ENCODE results near the gene CHST1. TPM values are rescaled to one million over a fixed set of nuclear protein-coding genes. Genes with fewer than 3 reads are reported as not detected.

CHST1 gene
- total and polyA plus RNA-seq, 10 of the 15 experiments (the other 5 are each of a cell fraction or from before 2014, with no cell fraction given): not detected

DNA sequence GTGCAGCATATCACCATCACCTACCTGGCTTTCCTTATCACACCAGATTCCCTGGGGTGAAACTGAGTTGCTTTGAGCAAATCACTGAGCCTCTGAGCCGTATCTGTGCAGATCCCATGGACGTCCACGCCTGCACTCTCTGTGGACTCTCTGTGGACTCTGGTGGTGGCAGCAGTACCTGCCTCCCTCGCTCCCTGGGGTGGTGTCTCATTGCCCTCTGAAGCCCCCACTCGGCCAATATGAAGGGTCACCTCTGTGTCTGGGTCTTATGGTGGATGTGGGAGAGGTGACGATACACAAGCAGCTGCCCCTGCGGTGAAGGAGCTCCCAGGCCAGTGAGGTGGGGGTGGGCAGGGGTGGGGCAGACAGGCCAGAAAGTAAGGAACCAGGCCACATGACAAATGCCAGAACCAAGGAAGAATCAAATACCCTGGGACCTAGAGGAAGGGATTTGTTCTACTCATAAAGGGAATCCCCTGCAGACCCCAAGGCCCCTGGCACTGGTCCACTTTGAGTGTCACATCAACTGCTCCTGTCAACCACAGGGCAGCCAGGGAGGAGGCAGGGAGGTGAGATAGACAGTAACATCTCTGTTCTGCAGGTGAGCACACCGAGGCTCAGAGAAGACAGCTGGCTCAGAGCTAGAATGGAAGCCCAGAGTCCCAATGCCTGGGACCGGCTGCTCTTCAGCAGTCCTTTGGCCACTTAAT is 9.2 kb upstream of the CHST1 start:
- H2AFZ ChIP-seq (ENCODE audit: control insufficient read depth, low read depth, low read length): no peak overlapping the region
- in situ Hi-C loops (cut with MboI): no loop called here
- BruUV-seq (replicated peaks): no TSS peak
- no peaks in the 10 kb centered on the region for H3K9me3 ChIP-seq (replicated peaks; ENCODE audit: control insufficient read depth, insufficient read depth, low read length)
- H3K79me2 ChIP-seq (ENCODE audit: control insufficient read depth, insufficient read depth, low read length): no peaks in the 10 kb centered on the region
- no peak overlapping the region for H3K4me3 ChIP-seq
- no peaks in the 10 kb centered on the region for H4K20me1 ChIP-seq (ENCODE audit: control insufficient read depth, insufficient read depth)
- ChIA-PET POLR2A (no interaction called here), SMC1A (ENCODE audit: uncharacterized antibody, unreplicated experiment) (no interaction called here), RAD21 (ENCODE audit: unreplicated experiment) (no interaction called here), CTCF (no interaction called here)
- DNase-seq (ENCODE audit: low read depth, low spot score): no peak
- H3K4me1 ChIP-seq (ENCODE audit: control insufficient read depth, insufficient read depth, low read length): peaks cover 8% of the 10 kb centered on the region
- intact Hi-C loops (cut with micrococcal nuclease; ENCODE audit: unreplicated experiment): no loop called here
- TF ChIP-seq BHLHE40 (IDR thresholded peaks at IDR 0.05; ENCODE audit: borderline replicate concordance in 1 of 2, low read depth in 2 of 2, low read length in 1 of 2): no peak
- no peak for TF ChIP-seq CBX5 (IDR thresholded peaks at IDR 0.05; ENCODE audit: low read depth)
- no peak for TF ChIP-seq SIX5 (IDR thresholded peaks at IDR 0.05; ENCODE audit: low read depth, low read length, severe bottlenecking)
- TF ChIP-seq CBX3 (IDR thresholded peaks at IDR 0.05; ENCODE audit: borderline replicate concordance, low read depth): no peak
- TF ChIP-seq HDGF (IDR thresholded peaks at IDR 0.05): no peak
- TF ChIP-seq TCF3 (IDR thresholded peaks at IDR 0.05; ENCODE audit: borderline replicate concordance, insufficient read depth, low read depth, low read length): no peak
- TF ChIP-seq ZBTB33 (IDR thresholded peaks at IDR 0.05): no peak
- no peak for TF ChIP-seq SMC3 (IDR thresholded peaks at IDR 0.05; ENCODE audit: borderline replicate concordance, low read length)
- peaks cover 2 to 3% of the 10 kb centered on the region in 2 experiments; a peak in 3 of 4 replicates for H3K27me3 ChIP-seq (replicated peaks in 1 of 2; ENCODE audit: control insufficient read depth in 2 of 2, insufficient read depth in 2 of 2, low read length in 1 of 2)
- ATAC-seq: no peak
- H3K9ac ChIP-seq (ENCODE audit: control insufficient read depth, insufficient read depth, low read length): no peak overlapping the region
- no peak for FAIRE-seq
- 33% methylated on average over 9 of the region's 9 CpGs for WGBS (ENCODE audit: insufficient coverage, insufficient replicate concordance, low lambda C conversion rate, missing lambda C conversion rate)
- H3K4me2 ChIP-seq (ENCODE audit: control insufficient read depth, insufficient read depth): no peak overlapping the region
- H3K36me3 ChIP-seq (ENCODE audit: control insufficient read depth in 2 of 2, insufficient read depth in 2 of 2, low read length in 1 of 2): no peaks in the 10 kb centered on the region
- no peak overlapping the region for H3K27ac ChIP-seq (ENCODE audit: control insufficient read depth, insufficient read depth)
